Tibial nerve (tissue), 3 donors: ENCODE results near the gene TTC23L.

ENCODE experiments used
- POLR2A ChIP-seq, 2 donors: fragments of 450-650 bp; IDR thresholded peaks; one replicate each; pipeline ENCODE4 v1.6.1; 2017; ENCODE audit warnings: antibody characterized with exemption in 2 of 2, mild to moderate bottlenecking in 2 of 2, moderate library complexity in 2 of 2
- TF ChIP-seq, protein P1 (sequence below), 5 experiments: fragments of 200-600 bp in 3 of 5; fragments of 450-650 bp in 2 of 5; sonication (generic) in 3 of 5; IDR thresholded peaks; one replicate each; pipeline ENCODE4 v1.5.1; 2016 to 2019; ENCODE audit warnings: antibody characterized with exemption in 5 of 5, mild to moderate bottlenecking in 3 of 5, moderate library complexity in 2 of 5

DNA sequence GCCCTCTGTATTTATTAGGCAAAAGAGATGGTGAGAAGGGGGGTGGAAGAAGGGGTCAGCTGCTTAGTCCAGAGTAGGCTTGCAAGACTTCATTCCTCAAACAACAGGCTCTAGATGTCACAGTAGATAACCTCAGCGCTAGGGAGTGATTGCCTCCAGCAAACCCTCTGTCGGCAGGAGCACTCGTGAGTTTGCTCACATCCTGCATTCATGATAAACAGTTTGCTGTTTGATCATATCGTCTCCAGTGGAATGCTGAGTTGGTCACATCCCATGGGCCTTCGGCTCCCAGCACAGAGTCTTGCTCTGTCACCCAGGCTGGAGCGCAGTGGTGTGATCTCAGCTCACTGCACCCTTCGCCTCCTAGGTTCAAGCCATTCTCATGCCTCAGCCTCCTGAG, 3.6 kb downstream of the TTC23L start:
- TF ChIP-seq POLR2A (IDR thresholded peaks at IDR 0.05), result no peak
- TF ChIP-seq, protein P1, sequence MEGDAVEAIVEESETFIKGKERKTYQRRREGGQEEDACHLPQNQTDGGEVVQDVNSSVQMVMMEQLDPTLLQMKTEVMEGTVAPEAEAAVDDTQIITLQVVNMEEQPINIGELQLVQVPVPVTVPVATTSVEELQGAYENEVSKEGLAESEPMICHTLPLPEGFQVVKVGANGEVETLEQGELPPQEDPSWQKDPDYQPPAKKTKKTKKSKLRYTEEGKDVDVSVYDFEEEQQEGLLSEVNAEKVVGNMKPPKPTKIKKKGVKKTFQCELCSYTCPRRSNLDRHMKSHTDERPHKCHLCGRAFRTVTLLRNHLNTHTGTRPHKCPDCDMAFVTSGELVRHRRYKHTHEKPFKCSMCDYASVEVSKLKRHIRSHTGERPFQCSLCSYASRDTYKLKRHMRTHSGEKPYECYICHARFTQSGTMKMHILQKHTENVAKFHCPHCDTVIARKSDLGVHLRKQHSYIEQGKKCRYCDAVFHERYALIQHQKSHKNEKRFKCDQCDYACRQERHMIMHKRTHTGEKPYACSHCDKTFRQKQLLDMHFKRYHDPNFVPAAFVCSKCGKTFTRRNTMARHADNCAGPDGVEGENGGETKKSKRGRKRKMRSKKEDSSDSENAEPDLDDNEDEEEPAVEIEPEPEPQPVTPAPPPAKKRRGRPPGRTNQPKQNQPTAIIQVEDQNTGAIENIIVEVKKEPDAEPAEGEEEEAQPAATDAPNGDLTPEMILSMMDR (IDR thresholded peaks at IDR 0.05), result no peak
